Aorta (tissue), 5 donors: Measurements from ENCODE around the gene FAM171A1. TPM values are rescaled to one million over a fixed set of nuclear protein-coding genes. Genes with fewer than 3 reads are reported as not detected.

ENCODE experiments used
- ATAC-seq: fragments of 200-7000 bp; cut with Tn5 transposase; one replicate; pipeline ENCODE4 v1.9.1; 2022; ENCODE audit warnings: moderate library complexity; ENCODE audit not compliant: low FRiP score
- DNase-seq, 2 donors: peaks; one replicate each; pipeline ENCODE4 v3.0.0-alpha.2; 2020
- H3K27ac ChIP-seq, 2 donors: one replicate each; pipeline ENCODE4 v1.5.1; 2013; ENCODE audit warnings: low read length in 2 of 2, mild to moderate bottlenecking in 2 of 2, moderate library complexity in 2 of 2, control low read depth in 1 of 2, inconsistent platforms in 1 of 2, low read depth in 1 of 2
- H3K27me3 ChIP-seq, 2 donors: one replicate each; pipeline ENCODE4 v1.6.1; 2013; ENCODE audit warnings: control low read depth in 1 of 2, low read length in 1 of 2, mild to moderate bottlenecking in 1 of 2, moderate library complexity in 1 of 2; ENCODE audit not compliant: insufficient read depth in 2 of 2, control insufficient read depth in 1 of 2
- H3K36me3 ChIP-seq, 2 donors: one replicate each; pipeline ENCODE4 v1.6.1; 2013; ENCODE audit warnings: control low read depth in 1 of 2, low read length in 1 of 2, mild to moderate bottlenecking in 1 of 2; ENCODE audit not compliant: insufficient read depth in 2 of 2, control insufficient read depth in 1 of 2
- H3K4me1 ChIP-seq, 2 donors: one replicate each; pipeline ENCODE4 v1.6.1; 2013; ENCODE audit warnings: low read length in 2 of 2, control low read depth in 1 of 2, mild to moderate bottlenecking in 1 of 2, moderate library complexity in 1 of 2; ENCODE audit not compliant: insufficient read depth in 2 of 2, control insufficient read depth in 1 of 2
- H3K4me3 ChIP-seq, 2 donors: one replicate each; pipeline ENCODE4 v1.5.1; 2013; ENCODE audit warnings: low read length in 2 of 2, control low read depth in 1 of 2, mild to moderate bottlenecking in 1 of 2
- H3K9me3 ChIP-seq: one replicate; pipeline ENCODE4 v1.6.1; 2013; ENCODE audit warnings: mild to moderate bottlenecking, low read length; ENCODE audit not compliant: control insufficient read depth
- WGBS, 2 donors: extraction: QIAGEN DNeasy Blood & Tissue Kit; methylation state at CpG; one replicate each; pipeline ENCODE4 v1.1.7; 2013; 5-methylcytosine and 5-hydroxymethylcytosine counted together
- intact Hi-C, 2 donors: fragments of 100-400 bp; cut with DNase I; formaldehyde crosslinking; loops; one replicate each; pipeline versions ENCODE4 v1.14.2 to v1.15.0; 2022
- polyA plus RNA-seq, 2 donors: library from polyadenylated mRNA; stranded (reverse); fragments of 200-250 nt; gene quantifications; one replicate each; pipeline ENCODE4 v1.2.3, GENCODE V29; 2013
- total RNA-seq, 2 donors: library from RNA; stranded (reverse); fragmentation: NEBNext Ultra II Directional; extraction: Animal tissue kit (Norgen Biotek cat#: 25700); gene quantifications; one replicate each; pipeline ENCODE4 v1.2.1, GENCODE V29; 2021
- donor health status: healthy with polysubstance abuse.
- donor health status: Bipolar disorder and iron deficiency.
- donor health status: DM: no; HTN: no; CAD: no.
- donor health status: DM: no; HTN: no; CAD: no.
- donor health status: DM: yes; HTN: yes; CAD: no.

FAM171A1 gene
- total and polyA plus RNA-seq, 4 donors: 2.8 to 21.4 (median 7.6) TPM

DNA sequence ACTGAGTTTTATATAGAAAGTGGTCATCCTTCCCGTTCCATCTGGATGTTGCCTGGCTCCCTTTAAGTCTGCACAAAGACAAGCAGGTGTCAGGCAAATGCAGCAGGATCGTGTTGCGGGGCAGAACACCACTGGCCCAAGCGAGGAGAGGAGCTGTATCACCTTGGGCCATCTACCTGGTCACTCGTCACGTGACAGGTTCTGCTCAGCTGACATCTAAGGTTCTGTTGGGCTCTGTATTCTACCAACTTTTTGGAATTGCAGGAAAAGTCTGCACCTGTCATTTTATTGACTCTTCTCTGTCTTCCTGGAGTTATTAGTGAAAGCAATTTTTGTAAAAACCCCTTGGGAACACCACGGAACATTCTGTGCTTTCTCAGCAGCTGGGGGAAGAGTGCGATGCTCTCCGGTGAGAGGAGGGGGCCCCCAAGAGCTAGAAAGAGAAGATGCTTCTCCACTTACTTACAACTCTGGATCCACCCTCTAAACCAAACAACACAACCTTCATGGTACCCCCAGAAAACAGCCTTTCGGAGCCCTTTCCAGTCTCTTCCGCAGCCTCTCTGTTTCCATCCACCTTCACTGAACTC, 119.2 kb downstream of the FAM171A1 start:
- no peaks in the 10 kb centered on the region for H3K27me3 ChIP-seq
- H3K27ac ChIP-seq: no peak overlapping the region
- H3K9me3 ChIP-seq: no peaks in the 10 kb centered on the region
- intact Hi-C loops: no loop called here
- WGBS, 2 donors: 93 to 95% methylated on average over 11 of the region's 11 CpGs
- no peak for DNase-seq
- no peaks in the 10 kb centered on the region for H3K4me1 ChIP-seq
- no peak for ATAC-seq
- H3K4me3 ChIP-seq: no peak overlapping the region
- no peaks in the 10 kb centered on the region for H3K36me3 ChIP-seq

DNA sequence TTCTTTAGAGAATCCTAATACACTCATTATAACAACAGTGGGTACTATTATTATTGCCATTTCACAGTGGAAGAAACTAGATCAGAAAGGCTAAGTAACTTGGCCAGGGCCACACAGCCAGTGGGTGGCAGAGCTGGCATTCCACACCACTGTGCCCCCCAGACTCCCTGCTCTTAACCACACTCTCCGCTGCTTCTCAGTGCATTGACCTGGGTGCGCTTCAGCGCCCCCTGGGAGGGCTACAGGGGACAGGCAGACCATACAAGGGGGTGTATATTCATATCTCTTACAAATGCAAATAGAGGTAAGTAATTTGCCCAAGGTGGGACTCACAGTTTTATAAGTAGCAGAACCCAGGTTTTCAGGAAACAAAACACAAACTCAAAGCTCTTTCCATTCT, 125.6 kb downstream of the FAM171A1 start:
- H3K9me3 ChIP-seq: no peaks in the 10 kb centered on the region
- no peak overlapping the region for H3K4me3 ChIP-seq
- WGBS, 2 donors: 77 to 84% methylated on average over 3 of the region's 3 CpGs
- no peaks in the 10 kb centered on the region for H3K36me3 ChIP-seq
- no peak overlapping the region for H3K27ac ChIP-seq
- ATAC-seq (no peak), DNase-seq (no peak)
- intact Hi-C loops: no loop called here
- H3K27me3 ChIP-seq: no peaks in the 10 kb centered on the region
- no peaks in the 10 kb centered on the region for H3K4me1 ChIP-seq

- no peak for DNase-seq
- intact Hi-C loops: no loop called here
- Histone ChIP-seq H3K9me3 (no peaks in the 10 kb centered on the region), H3K27ac (no peak overlapping the region), H3K4me3 (no peak overlapping the region), H3K36me3 (no peaks in the 10 kb centered on the region), H3K4me1 (no peaks in the 10 kb centered on the region), H3K27me3 (no peaks in the 10 kb centered on the region)
- ATAC-seq: peak; percentile 44
- 94% methylated on average over 12 of the region's 12 CpGs for WGBS, 2 donors
These were observed 126.4 kb downstream of the FAM171A1 start for GRCh38 chr10:15244635-15245197.

GRCh38 chr10:15242261-15242840, 128.7 kb downstream of the FAM171A1 start:
- WGBS, 2 donors: 79 to 87% methylated on average over 12 of the region's 12 CpGs
- no peak for ATAC-seq
- Histone ChIP-seq H3K9me3 (no peaks in the 10 kb centered on the region), H3K27ac (no peak overlapping the region), H3K27me3 (no peaks in the 10 kb centered on the region), H3K4me3 (no peak overlapping the region), H3K4me1 (peaks cover 0 to 1% of the 10 kb centered on the region in 2 donors), H3K36me3 (no peaks in the 10 kb centered on the region)
- intact Hi-C loops: no loop called here
- DNase-seq: no peak

DNA sequence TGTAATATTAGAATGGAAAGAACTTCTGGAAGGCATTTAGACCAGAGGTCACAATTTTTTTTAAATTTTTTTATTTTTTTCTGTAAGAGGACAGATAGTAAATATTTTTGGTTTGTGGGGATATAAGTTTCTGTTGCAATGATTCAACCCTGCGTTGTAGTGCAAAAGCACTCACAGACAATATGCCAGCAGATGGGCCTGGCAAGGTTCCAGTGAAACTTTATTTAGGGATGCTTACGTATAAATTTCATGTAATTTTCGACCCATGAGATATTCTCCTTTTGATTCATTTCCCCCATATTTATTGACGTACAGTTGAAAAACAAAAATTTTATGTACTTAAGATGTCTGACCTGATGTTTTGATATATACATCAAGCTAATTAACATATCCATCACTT, 129.8 kb downstream of the FAM171A1 start:
- H3K4me3 ChIP-seq: no peak overlapping the region
- peaks cover 0 to 3% of the 10 kb centered on the region in 2 donors for H3K4me1 ChIP-seq
- H3K27ac ChIP-seq: no peak overlapping the region
- 96% methylated on average over 4 of the region's 4 CpGs for WGBS, 2 donors
- ATAC-seq: no peak
- no peaks in the 10 kb centered on the region for H3K9me3 ChIP-seq
- intact Hi-C loops: no loop called here
- H3K27me3 ChIP-seq: no peaks in the 10 kb centered on the region
- DNase-seq: no peak
- no peaks in the 10 kb centered on the region for H3K36me3 ChIP-seq

DNA sequence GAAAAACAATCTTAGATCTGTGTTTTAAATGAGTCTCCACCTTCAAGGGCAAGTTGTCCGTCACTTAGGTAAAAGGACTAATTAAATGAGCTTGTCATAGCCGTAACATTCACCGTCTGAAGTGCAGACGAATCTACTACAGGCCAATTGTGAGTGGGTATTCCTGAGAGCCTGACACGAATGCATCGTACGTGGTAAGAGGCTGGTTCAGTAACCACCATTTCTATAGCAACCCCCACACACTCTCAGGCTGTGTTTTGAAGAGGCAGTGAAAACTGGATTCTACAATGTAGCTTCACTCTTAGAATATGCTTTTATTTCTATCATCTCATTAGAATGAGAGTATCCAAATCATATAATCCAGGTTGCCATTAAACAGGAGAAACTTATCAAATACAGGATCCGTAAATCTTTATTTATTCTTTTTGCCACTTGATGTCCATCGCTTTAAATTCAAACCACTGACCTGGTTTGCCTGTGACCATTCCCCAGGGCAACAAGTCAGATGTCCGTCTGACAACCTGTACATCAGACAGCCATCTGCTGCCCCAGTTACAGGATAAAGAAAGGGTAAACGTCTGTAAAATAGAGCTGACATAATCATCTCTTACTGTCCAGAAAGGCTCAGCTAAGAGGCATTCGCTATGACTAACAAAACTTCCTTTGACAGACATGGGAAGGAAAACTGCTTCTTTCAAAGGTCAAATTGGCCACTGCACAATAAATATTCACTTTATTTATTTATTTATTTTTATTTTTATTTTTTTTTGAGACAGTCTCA, 132.3 kb downstream of the FAM171A1 start:
- 86 to 89% methylated on average over 12 of the region's 12 CpGs for WGBS, 2 donors
- no peak overlapping the region for H3K4me3 ChIP-seq
- H3K27me3 ChIP-seq: no peaks in the 10 kb centered on the region
- H3K27ac ChIP-seq: no peak overlapping the region
- DNase-seq (no peak), ATAC-seq (no peak)
- H3K36me3 ChIP-seq: no peaks in the 10 kb centered on the region
- intact Hi-C loops: no loop called here
- H3K4me1 ChIP-seq: peaks cover 0 to 3% of the 10 kb centered on the region in 2 donors
- no peaks in the 10 kb centered on the region for H3K9me3 ChIP-seq

- H3K4me1 ChIP-seq: peaks cover 0 to 3% of the 10 kb centered on the region in 2 donors
- no peaks in the 10 kb centered on the region for H3K9me3 ChIP-seq
- no peak overlapping the region for H3K27ac ChIP-seq
- no peaks in the 10 kb centered on the region for H3K27me3 ChIP-seq
- no peak overlapping the region for H3K4me3 ChIP-seq
- DNase-seq: peak in 1 of 2 donors; percentile 55
- no peaks in the 10 kb centered on the region for H3K36me3 ChIP-seq
- WGBS, 2 donors: 22 to 23% methylated on average over 5 of the region's 5 CpGs
- intact Hi-C loops: no loop called here
- ATAC-seq: peak; percentile 80
These were observed 133.7 kb downstream of the FAM171A1 start for GRCh38 chr10:15237351-15237750.

DNA sequence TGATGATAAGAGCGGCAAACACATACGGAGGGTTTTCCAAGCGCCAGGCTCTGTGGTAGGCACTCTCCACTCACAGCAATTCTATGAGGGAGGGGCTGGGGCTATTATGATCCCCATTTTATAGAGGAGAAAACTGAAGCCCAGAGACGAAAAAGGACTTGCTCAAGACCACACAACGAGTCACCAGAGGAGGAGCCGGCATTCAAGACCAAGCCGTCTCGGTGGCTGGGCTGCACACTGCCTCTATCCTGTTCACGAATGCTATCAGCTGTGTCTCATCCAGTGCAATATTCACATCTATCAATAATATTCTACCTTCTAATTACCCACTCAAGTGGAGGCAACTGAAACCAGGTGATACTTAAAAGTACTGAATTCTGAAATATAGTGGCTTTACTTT, 134.7 kb downstream of the FAM171A1 start:
- ATAC-seq (no peak), DNase-seq (no peak)
- Histone ChIP-seq H3K27me3 (no peaks in the 10 kb centered on the region), H3K27ac (no peak overlapping the region), H3K4me1 (peaks cover 0 to 3% of the 10 kb centered on the region in 2 donors), H3K4me3 (no peak overlapping the region), H3K36me3 (no peaks in the 10 kb centered on the region), H3K9me3 (no peaks in the 10 kb centered on the region)
- intact Hi-C loops: no loop called here
- WGBS, 2 donors: 96% methylated on average over 9 of the region's 9 CpGs
